Neural progenitor cell (in vitro differentiated cells): ENCODE measurements around the gene TMEM179.

ENCODE experiments used
- CTCF ChIP-seq: fragments of 200-600 bp; sonication (generic); IDR thresholded peaks from 2 replicates; pipeline ENCODE4 v1.5.1; 2017; ENCODE audit warnings: antibody characterized with exemption, mild to moderate bottlenecking
- EZH2 ChIP-seq: fragments of 200-600 bp; sonication (generic); IDR thresholded peaks from 2 replicates; pipeline ENCODE4 v1.6.1; 2017; ENCODE audit warnings: antibody characterized with exemption, mild to moderate bottlenecking, moderate library complexity
- EZH2phosphoT487 ChIP-seq: fragments of 200-600 bp; sonication (generic); IDR thresholded peaks from 2 replicates; pipeline ENCODE4 v1.6.1; 2017; ENCODE audit warnings: antibody characterized with exemption

- TF ChIP-seq CTCF (no peak), EZH2 (no peak), EZH2phosphoT487 (no peak)
These were observed 60.1 kb downstream of the TMEM179 start for GRCh38 chr14:104544362-104544961.
